B cell (primary cell): ENCODE measurements around the gene TMEM203. TPM values are rescaled to one million over a fixed set of nuclear protein-coding genes. Genes with fewer than 3 reads are reported as not detected.

Source experiments
- ATAC-seq: fragments of 200-7000 bp; cut with Tn5 transposase; one replicate; pipeline ENCODE4 v1.10.0; 2021; ENCODE audit warnings: low read depth, mild to moderate bottlenecking, moderate number of reproducible peaks, moderate library complexity
- CTCF ChIA-PET: fragments of 350-600 bp; sonication (Branson Sonifier 250); formaldehyde crosslinking; loops from one replicate; lab custom pipeline; 2021; ENCODE audit warnings: antibody characterized with exemption, inconsistent platforms; lab: Charles Lee
- POLR2A ChIA-PET: fragments of 350-600 bp; sonication (Branson Sonifier 250); formaldehyde crosslinking; loops from one replicate; lab custom pipeline; 2021; ENCODE audit warnings: antibody characterized with exemption; lab: Charles Lee
- DNase-seq: peaks from one replicate; pipeline ENCODE4 v3.0.0; 2013
- H2AFZ ChIP-seq: 2 replicates; pipeline ENCODE4 v1.6.1; 2012; ENCODE audit warnings: mild to moderate bottlenecking, low read depth, low read length; ENCODE audit not compliant: insufficient read depth, poor library complexity, severe bottlenecking
- H3K27ac ChIP-seq, 2 donors: 1 replicate in 1 of 2; 2 replicates in 1 of 2; pipeline ENCODE4 v1.5.1; 2012 to 2013; ENCODE audit warnings: low read length in 2 of 2, mild to moderate bottlenecking in 2 of 2, moderate library complexity in 1 of 2
- H3K27me3 ChIP-seq, 4 experiments: fragments of 200-600 bp in 1 of 4; sonication (generic) in 1 of 4; replicated peaks in 1 of 4; 1 replicate in 2 of 4; 2 replicates in 2 of 4; pipeline versions ENCODE4 v1.6.1 to v1.7.0; 2013 to 2016; ENCODE audit warnings: low read length in 3 of 4, mild to moderate bottlenecking in 2 of 4, mixed read lengths in 1 of 4, moderate library complexity in 1 of 4; ENCODE audit not compliant: insufficient read depth in 4 of 4, control insufficient read depth in 3 of 4; ENCODE audit errors: control extremely low read depth in 1 of 4
- H3K36me3 ChIP-seq, 2 experiments: replicated peaks in 1 of 2; 1 replicate in 1 of 2; 2 replicates in 1 of 2; pipeline versions ENCODE4 v1.6.1 to v1.7.1; 2013; ENCODE audit warnings: low read length in 1 of 2; ENCODE audit not compliant: insufficient read depth in 2 of 2, control insufficient read depth in 1 of 2; ENCODE audit errors: control extremely low read depth in 1 of 2, extremely low read depth in 1 of 2
- H3K4me1 ChIP-seq, 2 donors: fragments of 200-600 bp in 1 of 2; sonication (generic) in 1 of 2; 1 replicate in 1 of 2; 2 replicates in 1 of 2; pipeline versions ENCODE4 v1.5.1 to v1.6.1; 2013 to 2017; ENCODE audit warnings: low read length in 2 of 2; ENCODE audit not compliant: control insufficient read depth in 2 of 2, insufficient read depth in 2 of 2
- H3K4me2 ChIP-seq: replicated peaks from 2 replicates; pipeline ENCODE3; 2012; ENCODE audit warnings: mild to moderate bottlenecking, low read depth, low read length; ENCODE audit not compliant: poor library complexity, severe bottlenecking
- H3K4me3 ChIP-seq, 5 experiments: fragments of 200-600 bp in 1 of 5; sonication (generic) in 1 of 5; 1 replicate in 3 of 5; 2 replicates in 2 of 5; pipeline versions ENCODE4 v1.5.1 to v1.7.0; 2011 to 2016; ENCODE audit warnings: low read length in 4 of 5, mild to moderate bottlenecking in 4 of 5, low read depth in 2 of 5, control low read depth in 1 of 5, moderate library complexity in 1 of 5; ENCODE audit not compliant: insufficient read depth in 1 of 5; ENCODE audit errors: control extremely low read depth in 1 of 5, extremely low read depth in 1 of 5
- H3K79me2 ChIP-seq: fragments of 200-600 bp; sonication (generic); one replicate; pipeline ENCODE4 v1.6.0; 2016; ENCODE audit warnings: low read length; ENCODE audit not compliant: control insufficient read depth, insufficient read depth
- H3K9ac ChIP-seq: fragments of 200-600 bp; sonication (generic); 2 replicates; pipeline ENCODE4 v1.6.1; 2017; ENCODE audit warnings: mild to moderate bottlenecking, low read length, moderate library complexity
- H3K9me3 ChIP-seq, 3 donors: one replicate each; pipeline versions ENCODE4 v1.6.1 to v1.7.1; 2013; ENCODE audit warnings: low read length in 2 of 3; ENCODE audit not compliant: control insufficient read depth in 2 of 3, insufficient read depth in 1 of 3; ENCODE audit errors: control extremely low read depth in 1 of 3
- H4K20me1 ChIP-seq: 2 replicates; pipeline ENCODE4 v1.6.0; 2012; ENCODE audit warnings: mild to moderate bottlenecking, low read length; ENCODE audit not compliant: insufficient read depth, control insufficient read depth, poor library complexity, severe bottlenecking
- H3K27ac Mint-ChIP-seq: one replicate; pipeline ENCODE4 v1.8.0; 2021; ENCODE audit warnings: mixed read lengths
- H3K27me3 Mint-ChIP-seq: one replicate; pipeline ENCODE4 v1.8.0; 2021; ENCODE audit warnings: mixed read lengths
- H3K4me1 Mint-ChIP-seq: one replicate; pipeline ENCODE4 v1.8.0; 2021; ENCODE audit warnings: mixed read lengths
- H3K4me3 Mint-ChIP-seq: one replicate; pipeline ENCODE4 v1.8.0; 2021; ENCODE audit warnings: mixed read lengths
- H3K9me3 Mint-ChIP-seq: one replicate; pipeline ENCODE4 v1.8.0; 2022; ENCODE audit warnings: mixed read lengths; ENCODE audit not compliant: insufficient read depth
- CTCF ChIP-seq: fragments of 200-600 bp; IDR thresholded peaks from one replicate; pipeline ENCODE4 v1.8.0; 2022; ENCODE audit warnings: antibody characterized with exemption, mild to moderate bottlenecking
- EZH2 ChIP-seq: IDR thresholded peaks from 2 replicates; pipeline ENCODE4 v1.6.1; 2012; ENCODE audit warnings: borderline replicate concordance, low read depth, mild to moderate bottlenecking, moderate library complexity, low read length; ENCODE audit not compliant: insufficient read depth, poor library complexity, severe bottlenecking
- WGBS: methylation state at CpG from one replicate; pipeline ENCODE4 v1.1.5; 2013; ENCODE audit warnings: missing lambda C conversion rate; ENCODE audit not compliant: insufficient coverage; 5-methylcytosine and 5-hydroxymethylcytosine counted together
- intact Hi-C: fragments of 100-400 bp; cut with micrococcal nuclease; formaldehyde crosslinking; loops from one replicate; pipeline ENCODE4 v1.10.0; 2022
- polyA plus RNA-seq: library from polyadenylated mRNA; depleted of rRNA; stranded (reverse); fragments of >200 nt; gene quantifications from 2 replicates; pipeline ENCODE4 v1.2.3, GENCODE V29; 2012
- total RNA-seq, 2 donors: library from RNA; stranded (reverse); fragments of 120-200 nt in 1 of 2; gene quantifications; 1 replicate in 1 of 2; 2 replicates in 1 of 2; pipeline versions ENCODE4 v1.2.3 to v1.2.4, GENCODE V29; 2013 to 2022

Gene TMEM203
- total and polyA plus RNA-seq, 2 donors (not counting 1 experiment from before 2014, with no cell fraction given) = 20.6 to 35.7 TPM

GRCh38 chr9:137198902-137199283, 6.6 kb downstream of the TMEM203 start:
- Histone ChIP-seq H3K27ac (no peak overlapping the region), H3K4me3 (no peak overlapping the region), H2AFZ (no peak overlapping the region), H3K36me3 (peaks cover 0 to 2% of the 10 kb centered on the region in 2 experiments), H3K27me3 (peaks cover 0 to 6% (median 0%) of the 10 kb centered on the region in 4 experiments), H3K9ac (no peak overlapping the region), H3K4me2 (peak overlapping the region; percentile 96), H3K79me2 (peaks cover 80% of the 10 kb centered on the region), H4K20me1 (peaks cover 44% of the 10 kb centered on the region), H3K9me3 (no peaks in the 10 kb centered on the region), H3K4me1 (peaks cover 20 to 28% of the 10 kb centered on the region in 2 donors)
- TF ChIP-seq CTCF (no peak), EZH2 (no peak)
- ChIA-PET CTCF (interaction anchor here (1.5 kb wide), 1 partner anchor 10 kb away, joined by 7 read pairs; the partner anchor contains the start of genes ANAPC2 and SSNA1), POLR2A (interaction anchor here (0.6 to 2.0 kb wide), 2 partner anchors 11 to 76 kb away, joined by 3 to 18 read pairs; partner anchors contain the start of genes ANAPC2 and SSNA1)
- ATAC-seq (no peak), DNase-seq (no peak)
- peak overlapping the region; percentile 77 for H3K4me3 Mint-ChIP-seq
- intact Hi-C loops = no loop called here
- H3K27me3 Mint-ChIP-seq = no peaks in the 10 kb centered on the region
- H3K27ac Mint-ChIP-seq = no peak overlapping the region
- WGBS = 97% methylated on average over 11 of the region's 11 CpGs
- peaks cover 18% of the 10 kb centered on the region for H3K4me1 Mint-ChIP-seq
- no peaks in the 10 kb centered on the region for H3K9me3 Mint-ChIP-seq

GRCh38 chr9:137198051-137198901, 7.2 kb downstream of the TMEM203 start:
- Histone ChIP-seq H4K20me1 (peaks cover 38% of the 10 kb centered on the region), H3K4me3 (no peak overlapping the region), H3K9me3 (no peaks in the 10 kb centered on the region), H3K4me2 (no peak overlapping the region), H3K27me3 (peaks cover 0 to 6% (median 0%) of the 10 kb centered on the region in 4 experiments), H3K79me2 (peaks cover 78% of the 10 kb centered on the region), H3K36me3 (no peaks in the 10 kb centered on the region), H3K27ac (no peak overlapping the region), H3K4me1 (peaks cover 16 to 22% of the 10 kb centered on the region in 2 donors), H2AFZ (no peak overlapping the region), H3K9ac (no peak overlapping the region)
- intact Hi-C loops = no loop called here
- Mint-ChIP-seq H3K4me3 (peak overlapping the region; percentile 77), H3K27me3 (no peaks in the 10 kb centered on the region), H3K4me1 (peaks cover 17% of the 10 kb centered on the region), H3K27ac (no peak overlapping the region), H3K9me3 (no peaks in the 10 kb centered on the region)
- no peak for DNase-seq
- TF ChIP-seq EZH2 (no peak), CTCF (no peak)
- ChIA-PET POLR2A (interaction anchor here (2.0 kb wide), 1 partner anchor 10 kb away, joined by 18 read pairs; the partner anchor contains the start of genes ANAPC2 and SSNA1), CTCF (interaction anchor here (1.2 to 1.5 kb wide), 2 partner anchors 9 to 29 kb away, joined by 3 to 7 read pairs; partner anchors contain the start of genes ANAPC2, RNF224 and SSNA1)
- no peak for ATAC-seq
- 96% methylated on average over 19 of the region's 19 CpGs for WGBS
